Breast epithelium (tissue), 4 donors: Measurements from ENCODE around the gene RFNG. TPM values are rescaled to one million over a fixed set of nuclear protein-coding genes. Genes with fewer than 3 reads are reported as not detected.

Experiments used
- DNase-seq, 2 donors: peaks; one replicate each; pipeline ENCODE4 v3.0.0-alpha.2; 2019; ENCODE audit warnings: low spot score in 2 of 2
- H3K27ac ChIP-seq, 2 donors: fragments of 200-600 bp; sonication (generic) in 1 of 2; one replicate each; pipeline ENCODE4 v1.5.1; 2016 to 2019; ENCODE audit warnings: mild to moderate bottlenecking in 1 of 2
- H3K27me3 ChIP-seq, 2 donors: fragments of 200-600 bp; sonication (generic) in 1 of 2; one replicate each; pipeline versions ENCODE4 v1.5.1 to v1.6.0; 2017 to 2019; ENCODE audit warnings: control low read depth in 1 of 2, mild to moderate bottlenecking in 1 of 2
- H3K36me3 ChIP-seq: fragments of 200-600 bp; one replicate; pipeline ENCODE4 v1.5.1; 2019
- H3K4me1 ChIP-seq, 2 donors: fragments of 200-600 bp; sonication (generic); one replicate each; pipeline ENCODE4 v1.5.1; 2016 to 2019; ENCODE audit warnings: control low read depth in 1 of 2
- H3K4me3 ChIP-seq, 3 donors: fragments of 200-600 bp; sonication (generic); 1 replicate in 2 of 3; 2 replicates in 1 of 3; pipeline ENCODE4 v1.5.1; 2016 to 2019; ENCODE audit warnings: mild to moderate bottlenecking in 3 of 3, moderate library complexity in 2 of 3
- H3K9me3 ChIP-seq, 2 donors: fragments of 200-600 bp; sonication (generic) in 1 of 2; one replicate each; pipeline ENCODE4 v1.5.1; 2016 to 2019; ENCODE audit warnings: control low read depth in 1 of 2
- CTCF ChIP-seq, 3 donors: fragments of 450-650 bp; IDR thresholded peaks; one replicate each; pipeline ENCODE4 v1.5.1; 2016 to 2017; ENCODE audit warnings: antibody characterized with exemption in 3 of 3, mild to moderate bottlenecking in 3 of 3, moderate library complexity in 3 of 3
- POLR2A ChIP-seq: fragments of 450-650 bp; IDR thresholded peaks from one replicate; pipeline ENCODE4 v1.6.1; 2016; ENCODE audit warnings: antibody characterized with exemption, mild to moderate bottlenecking, moderate library complexity
- POLR2AphosphoS5 ChIP-seq, 3 donors: sonication (generic); formaldehyde crosslinking; IDR thresholded peaks; one replicate each; pipeline ENCODE4 v1.6.1; 2017; ENCODE audit warnings: antibody characterized with exemption in 3 of 3
- intact Hi-C: fragments of 100-400 bp; cut with DNase I; formaldehyde crosslinking; loops from one replicate; pipeline ENCODE4 v1.15.1; 2023; ENCODE audit warnings: low total_unique reads
- total RNA-seq, 3 donors: library from RNA; depleted of rRNA; stranded (reverse); fragments of >200 nt; gene quantifications; one replicate each; pipeline ENCODE4 v1.1.0, GENCODE V29; 2016

RFNG gene
- total RNA-seq, 3 donors from 2014 or later: 30.5 to 49.4 (median 31.8) TPM

GRCh38 chr17:82079001-82079677 is 27.5 kb upstream of the RFNG start:
- Histone ChIP-seq H3K4me3 (no peak overlapping the region), H3K36me3 (peaks cover 26% of the 10 kb centered on the region), H3K27ac (peak overlapping the region in 1 of 2 donors; percentile 82), H3K4me1 (no peaks in the 10 kb centered on the region), H3K27me3 (no peaks in the 10 kb centered on the region), H3K9me3 (no peaks in the 10 kb centered on the region)
- DNase-seq: no peak
- TF ChIP-seq POLR2AphosphoS5 (IDR thresholded peaks at IDR 0.05) (peak in 1 of 3 donors; percentile 47), POLR2A (no peak)
- intact Hi-C loops: no loop called here

GRCh38 chr17:82078433-82078832 is 26.8 kb upstream of the RFNG start:
- Histone ChIP-seq H3K4me3 (peak overlapping the region in 1 of 3 donors; percentile 35), H3K27me3 (no peaks in the 10 kb centered on the region), H3K9me3 (no peaks in the 10 kb centered on the region), H3K4me1 (no peaks in the 10 kb centered on the region), H3K27ac (peak overlapping the region in 1 of 2 donors; percentile 82), H3K36me3 (peaks cover 26% of the 10 kb centered on the region)
- no peak for DNase-seq
- intact Hi-C loops: no loop called here
- TF ChIP-seq POLR2AphosphoS5 (IDR thresholded peaks at IDR 0.05): no peak
- TF ChIP-seq CTCF (IDR thresholded peaks at IDR 0.05): no peak
- TF ChIP-seq POLR2A: no peak

- H3K36me3 ChIP-seq: peaks cover 22% of the 10 kb centered on the region
- no peak for TF ChIP-seq CTCF (IDR thresholded peaks at IDR 0.05)
- TF ChIP-seq POLR2AphosphoS5 (IDR thresholded peaks at IDR 0.05): peak in 2 of 3 donors; percentile 35 to 53
- TF ChIP-seq POLR2A: no peak
- no peaks in the 10 kb centered on the region for H3K4me1 ChIP-seq
- DNase-seq: peak in 1 of 2 donors; percentile 64
- H3K9me3 ChIP-seq: no peaks in the 10 kb centered on the region
- peak overlapping the region; percentile 50 to 82 for H3K27ac ChIP-seq
- intact Hi-C loops: no loop called here
- H3K27me3 ChIP-seq: no peaks in the 10 kb centered on the region
- peak overlapping the region in 1 of 3 donors; percentile 35 for H3K4me3 ChIP-seq
Observed at GRCh38 chr17:82077617-82078358, 26.2 kb upstream of the RFNG start.

GRCh38 chr17:82076785-82077591 is 25.4 kb upstream of the RFNG start:
- Histone ChIP-seq H3K4me3 (peak overlapping the region in 1 of 3 donors; percentile 35), H3K4me1 (no peaks in the 10 kb centered on the region), H3K9me3 (no peaks in the 10 kb centered on the region), H3K27ac (peak overlapping the region; percentile 50 to 82), H3K27me3 (no peaks in the 10 kb centered on the region), H3K36me3 (peaks cover 14% of the 10 kb centered on the region)
- TF ChIP-seq POLR2A (no peak), CTCF (IDR thresholded peaks at IDR 0.05) (no peak), POLR2AphosphoS5 (IDR thresholded peaks at IDR 0.05) (no peak)
- DNase-seq: no peak
- intact Hi-C loops: no loop called here

- DNase-seq: no peak
- Histone ChIP-seq H3K9me3 (no peaks in the 10 kb centered on the region), H3K4me1 (no peaks in the 10 kb centered on the region), H3K36me3 (peaks cover 11% of the 10 kb centered on the region), H3K4me3 (no peak overlapping the region), H3K27ac (peak overlapping the region in 1 of 2 donors; percentile 50), H3K27me3 (no peaks in the 10 kb centered on the region)
- intact Hi-C loops: no loop called here
- TF ChIP-seq POLR2AphosphoS5 (IDR thresholded peaks at IDR 0.05) (no peak), CTCF (IDR thresholded peaks at IDR 0.05) (no peak), POLR2A (no peak)
Observed at GRCh38 chr17:82076018-82076784, 24.6 kb upstream of the RFNG start.
